Measurements from ENCODE around the gene CTNNA1. TPM values are rescaled to one million over a fixed set of nuclear protein-coding genes. Genes with fewer than 3 reads are reported as not detected.
"Not testable (repeated sequence)": the region's sequence is repeated elsewhere in the genome, so short reads cannot be mapped to it uniquely, and the experiment has no call there.

Gene CTNNA1
- total RNA-seq, 1 experiment from 2014 or later: 268 TPM

DNA sequence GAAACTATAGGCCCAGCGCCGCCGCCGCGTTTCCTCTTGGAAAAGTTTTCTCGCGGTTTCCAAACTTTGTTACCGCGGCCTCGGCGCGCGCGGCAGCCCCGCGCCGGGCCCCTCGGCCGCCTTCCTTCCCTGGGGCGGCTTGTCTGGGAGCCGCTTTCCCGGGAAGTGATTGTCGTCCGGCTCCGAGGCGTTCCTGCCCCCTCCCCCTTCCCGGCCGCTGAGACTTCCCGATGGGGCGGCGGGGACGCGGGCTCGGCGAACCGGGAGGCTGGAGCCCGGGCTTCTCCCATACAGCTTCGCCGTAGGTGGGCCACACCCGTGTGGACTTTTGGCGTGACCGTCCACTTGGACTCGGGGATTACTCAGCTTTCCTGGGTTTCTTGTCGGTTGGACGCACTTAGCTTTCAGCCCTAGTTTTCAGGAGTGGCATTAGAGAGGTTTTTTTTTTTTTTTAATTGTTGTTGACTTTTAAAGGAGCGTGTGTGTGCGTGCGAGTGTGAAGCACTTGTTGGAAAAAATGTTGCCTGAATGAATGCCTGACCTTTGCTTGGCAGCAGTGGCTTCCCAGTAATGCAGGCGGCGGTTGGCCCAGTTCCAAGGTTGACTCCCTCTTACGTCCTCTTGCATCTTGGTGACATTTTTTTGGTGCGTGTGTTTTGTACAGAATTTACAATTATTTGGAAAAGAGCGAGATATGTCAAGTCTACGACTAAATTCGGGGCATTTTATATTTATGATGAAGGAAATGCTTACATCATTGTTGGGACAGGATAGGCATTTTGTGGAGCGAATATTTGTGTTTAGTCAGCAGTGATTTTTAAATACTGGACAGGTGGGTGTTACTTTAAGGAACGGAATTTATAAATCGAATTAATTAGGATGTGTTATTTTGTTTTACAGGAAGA is 821 bp downstream of the CTNNA1 start:
- DNase-seq (ENCODE audit: low read depth): peak; percentile 83
- in situ Hi-C loops (cut with HindIII; ENCODE audit: low pct_unique_long_range_greater_than_20kb, low sequenced_read_pairs): no loop called here

DNA sequence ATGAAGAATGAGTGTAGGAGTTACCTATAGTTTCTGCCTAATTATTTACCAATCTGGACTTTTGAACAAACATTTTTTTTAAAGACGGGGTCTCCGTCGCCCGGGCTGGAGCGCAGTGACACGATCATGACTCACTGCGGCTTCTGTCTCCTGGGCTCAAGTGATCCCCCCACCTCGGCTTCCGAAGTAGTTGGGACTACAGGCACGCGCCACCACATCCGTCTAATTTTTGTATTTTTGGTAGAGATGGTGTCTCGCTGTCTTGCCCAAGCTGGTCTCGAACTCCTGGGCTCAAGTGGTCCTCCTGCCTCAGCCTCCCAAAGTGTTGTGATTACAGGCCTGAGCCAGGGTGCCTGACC is 1.5 kb downstream of the CTNNA1 start:
- DNase-seq (ENCODE audit: low read depth): no peak

DNA sequence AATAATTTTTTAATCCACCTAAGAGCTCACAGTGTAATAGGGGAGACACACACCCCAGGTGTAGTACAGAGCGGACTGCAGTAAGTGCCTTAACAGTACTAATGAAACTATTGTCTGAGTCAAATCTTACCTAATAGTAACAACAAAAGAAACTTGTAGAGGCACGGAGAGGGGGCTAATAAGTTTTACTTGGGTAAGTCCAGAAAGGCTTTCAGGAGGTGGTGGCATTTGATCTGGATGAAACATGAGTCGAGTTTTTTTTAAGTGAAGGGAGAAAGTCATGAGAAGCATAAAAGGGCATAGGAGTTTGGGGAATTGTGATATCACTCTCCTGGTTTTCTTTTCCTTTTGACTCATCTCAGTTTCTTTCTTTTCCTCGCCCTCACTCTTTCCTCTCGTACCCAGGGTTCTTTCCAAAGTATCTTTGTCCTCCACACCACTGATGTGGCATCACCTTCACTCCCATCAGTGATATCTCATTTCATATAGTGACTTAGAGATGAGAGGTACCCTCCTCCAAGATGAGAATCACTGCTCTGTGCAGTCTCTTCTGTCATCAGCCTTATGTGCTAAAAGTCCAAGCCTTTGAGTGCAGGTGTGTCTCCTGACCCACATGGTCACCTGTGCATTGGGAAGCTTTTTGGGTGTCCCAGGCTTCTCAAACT is 2.0 kb downstream of the CTNNA1 start:
- DNase-seq (ENCODE audit: low read depth): no peak

More for the DNA sequence above, 1.5 kb downstream of the CTNNA1 start:
- in situ Hi-C loops (cut with HindIII; ENCODE audit: low pct_unique_long_range_greater_than_20kb, low sequenced_read_pairs): no loop called here

DNA sequence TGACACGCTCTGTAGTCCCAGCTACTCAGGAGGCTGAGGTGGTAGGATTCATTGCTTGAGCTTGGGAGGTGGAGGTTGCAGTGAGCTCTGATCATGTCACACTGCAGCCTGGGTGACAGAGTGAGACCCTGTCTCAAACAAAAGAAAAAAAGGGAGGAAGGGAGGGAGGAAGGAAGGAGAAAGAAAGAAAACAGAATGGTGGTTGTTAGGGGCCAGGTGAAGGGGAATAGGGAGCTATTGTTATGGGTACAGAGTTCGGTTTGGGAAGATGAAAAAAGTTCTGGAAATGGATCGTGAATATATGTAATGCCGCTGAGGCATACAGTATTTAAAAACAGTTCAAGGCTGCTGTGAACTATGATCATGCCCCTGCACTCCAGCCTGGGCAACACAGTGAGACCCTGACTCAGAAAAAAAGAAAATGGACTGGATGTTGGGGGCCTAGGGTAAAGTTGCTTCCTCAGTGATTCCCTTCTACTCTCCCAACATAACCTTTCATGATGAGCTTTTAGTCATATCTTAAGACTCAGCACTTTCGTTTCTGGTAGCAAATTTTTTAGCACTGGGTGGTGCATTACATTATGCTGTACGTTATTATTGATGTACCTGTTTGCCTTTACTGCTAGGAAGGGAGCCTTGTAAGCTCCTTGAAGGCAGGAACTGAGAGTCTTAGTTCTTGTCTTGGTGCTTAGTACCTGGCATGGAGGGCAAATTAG is 4.0 kb downstream of the CTNNA1 start:
- no peak for DNase-seq (ENCODE audit: low read depth)
- in situ Hi-C loops (cut with HindIII; ENCODE audit: low pct_unique_long_range_greater_than_20kb, low sequenced_read_pairs): no loop called here

More for the DNA sequence above, 2.0 kb downstream of the CTNNA1 start:
- in situ Hi-C loops (cut with HindIII; ENCODE audit: low pct_unique_long_range_greater_than_20kb, low sequenced_read_pairs): no loop called here

DNA sequence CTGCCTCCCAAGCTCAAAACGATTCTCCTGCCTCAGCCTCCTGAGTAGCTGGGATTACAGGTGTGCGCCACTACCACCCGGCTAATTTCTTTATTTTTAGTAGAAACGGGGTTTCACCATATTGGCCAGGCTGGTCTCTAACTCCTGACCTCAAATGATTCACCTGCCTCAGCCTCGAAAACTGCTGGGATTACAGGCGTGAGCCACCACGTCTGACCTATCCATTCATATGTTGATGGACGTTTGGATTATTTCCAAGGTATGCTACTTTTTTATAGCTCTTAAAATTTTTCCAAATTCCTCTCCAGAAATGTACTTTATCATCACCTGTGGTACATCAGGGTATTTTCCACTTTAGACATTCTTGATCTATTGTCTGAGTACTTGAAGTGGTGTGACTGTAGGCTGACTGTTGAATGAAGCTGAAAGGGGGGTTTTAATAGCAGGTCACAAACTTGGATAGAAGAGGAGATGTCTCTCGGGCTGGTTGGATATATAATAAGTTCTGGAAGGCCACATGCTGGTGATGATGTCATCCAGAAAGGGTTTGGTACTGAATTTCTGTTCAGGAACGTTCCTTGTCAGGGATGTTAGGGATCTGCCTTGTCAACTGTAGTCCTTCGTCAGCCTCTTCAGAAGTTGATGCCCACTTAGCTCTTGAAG is 7.4 kb downstream of the CTNNA1 start:
- no peak for DNase-seq (ENCODE audit: low read depth)
- in situ Hi-C loops (cut with HindIII; ENCODE audit: low pct_unique_long_range_greater_than_20kb, low sequenced_read_pairs): no loop called here

DNA sequence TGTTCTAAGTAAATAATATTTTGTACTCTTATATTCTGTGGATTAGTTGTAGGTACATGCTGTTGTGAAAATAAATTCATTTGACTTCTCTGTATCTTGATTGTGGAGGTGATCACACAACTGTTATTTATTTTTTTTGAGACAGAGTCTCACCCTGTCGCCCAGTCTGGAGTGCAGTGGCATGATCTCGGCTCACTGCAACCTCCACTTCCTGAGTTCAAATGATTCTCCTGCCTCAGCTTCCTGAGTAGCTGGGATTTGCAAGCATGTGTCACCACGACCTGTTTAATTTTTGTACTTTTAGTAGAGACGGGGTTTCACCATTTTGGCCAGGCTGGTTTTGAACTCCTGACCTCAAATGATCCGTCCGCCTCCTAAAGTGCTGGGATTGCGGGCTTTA is 7.9 kb downstream of the CTNNA1 start:
- DNase-seq (ENCODE audit: low read depth); in situ Hi-C loops (cut with HindIII; ENCODE audit: low pct_unique_long_range_greater_than_20kb, low sequenced_read_pairs): not testable (repeated sequence)

DNA sequence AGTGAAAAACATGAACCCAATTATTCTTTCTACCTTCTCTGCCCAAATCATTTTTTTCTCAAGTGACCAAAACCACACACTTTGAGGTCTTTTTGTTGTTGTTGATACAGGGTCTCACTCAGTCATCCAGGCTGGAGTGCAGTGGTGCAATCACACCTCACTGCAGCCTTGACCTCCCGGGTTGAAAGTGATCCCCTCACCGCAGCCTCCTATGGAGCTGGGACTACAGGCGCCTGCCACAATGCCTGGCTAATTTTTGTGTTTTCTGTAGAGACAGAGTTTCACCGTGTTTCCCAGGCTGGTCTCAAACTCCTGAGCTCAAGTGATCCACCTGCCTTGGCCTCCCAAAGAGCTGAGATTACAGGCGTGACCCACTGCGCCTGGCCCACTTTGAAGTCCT is 8.4 kb downstream of the CTNNA1 start:
- in situ Hi-C loops (cut with HindIII; ENCODE audit: low pct_unique_long_range_greater_than_20kb, low sequenced_read_pairs); DNase-seq (ENCODE audit: low read depth): not testable (repeated sequence)

DNA sequence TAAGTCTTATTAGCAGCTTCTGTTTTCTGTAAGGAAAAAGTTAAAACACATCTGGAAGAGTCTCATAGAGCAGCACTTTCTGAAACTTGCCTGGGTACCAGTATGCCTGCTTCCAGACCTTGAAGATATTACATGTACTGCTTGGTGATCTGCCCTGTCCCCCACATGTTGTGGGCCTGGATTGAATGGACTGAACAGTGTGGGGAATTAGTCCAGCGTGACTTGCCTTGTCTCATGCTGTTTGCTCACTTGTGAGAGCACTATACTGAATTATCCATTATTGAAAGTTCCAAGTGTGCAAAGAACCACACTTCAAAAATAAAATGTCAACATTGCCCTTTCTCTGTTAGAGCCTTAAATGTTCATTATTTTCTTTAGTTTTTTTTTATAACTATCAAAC is 8.9 kb downstream of the CTNNA1 start:
- in situ Hi-C loops (cut with HindIII; ENCODE audit: low pct_unique_long_range_greater_than_20kb, low sequenced_read_pairs): no loop called here
- DNase-seq (ENCODE audit: low read depth): no peak

DNA sequence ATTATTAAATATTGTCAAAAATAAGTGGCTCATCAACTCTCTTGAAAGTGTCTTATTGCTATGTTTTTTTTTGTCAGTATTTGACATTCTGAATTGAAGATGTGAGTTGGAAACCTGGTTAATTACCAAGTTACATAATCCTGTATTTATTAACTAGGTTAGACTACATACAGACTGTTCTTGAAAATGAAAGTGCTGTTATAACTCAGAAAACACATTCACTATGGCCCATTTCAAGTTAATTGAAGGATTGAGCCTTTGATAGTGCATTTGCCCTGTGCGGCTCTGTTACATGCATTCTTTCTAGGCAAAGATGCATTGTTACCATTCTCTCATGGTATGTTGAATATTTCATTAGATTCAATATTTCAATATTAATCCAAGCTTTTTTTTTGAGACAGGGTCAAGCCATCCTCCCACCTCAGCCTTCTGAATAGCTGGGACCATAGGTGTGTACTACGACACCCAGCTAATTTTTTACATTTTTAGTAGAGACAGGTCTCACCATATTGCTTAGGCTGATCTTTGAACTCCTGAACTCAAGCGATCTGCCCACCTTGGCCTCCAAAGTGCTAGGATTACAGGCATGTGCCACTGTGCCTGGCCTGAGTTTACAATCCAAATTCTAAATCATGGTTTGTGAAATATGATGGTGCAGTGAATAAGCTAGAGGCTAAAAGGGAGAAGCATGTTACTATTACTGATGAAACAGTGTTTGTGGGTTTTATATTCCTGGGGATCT is 10.0 kb downstream of the CTNNA1 start:
- in situ Hi-C loops (cut with HindIII; ENCODE audit: low pct_unique_long_range_greater_than_20kb, low sequenced_read_pairs): no loop called here
- DNase-seq (ENCODE audit: low read depth): no peak

DNA sequence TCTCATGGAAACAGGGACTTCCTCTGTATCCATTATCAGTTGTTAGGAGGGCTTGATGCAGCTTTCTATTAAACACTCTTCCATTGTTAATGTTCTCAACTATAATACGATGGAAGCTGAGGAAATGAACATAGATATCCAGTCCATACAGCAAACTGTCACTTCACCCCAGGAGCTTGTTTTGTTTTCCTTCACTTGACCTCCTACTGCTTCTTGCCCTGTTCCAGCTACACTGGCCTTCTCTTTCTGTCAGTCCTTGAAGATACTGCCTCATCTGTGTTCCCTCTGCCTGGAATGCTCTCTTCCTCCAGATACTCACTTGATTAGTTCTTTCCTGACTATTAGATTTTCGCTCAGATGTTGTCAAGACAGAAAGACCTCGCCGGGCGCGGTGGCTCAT is 17.1 kb downstream of the CTNNA1 start:
- in situ Hi-C loops (cut with HindIII; ENCODE audit: low pct_unique_long_range_greater_than_20kb, low sequenced_read_pairs): no loop called here
- no peak for DNase-seq (ENCODE audit: low read depth)

DNA sequence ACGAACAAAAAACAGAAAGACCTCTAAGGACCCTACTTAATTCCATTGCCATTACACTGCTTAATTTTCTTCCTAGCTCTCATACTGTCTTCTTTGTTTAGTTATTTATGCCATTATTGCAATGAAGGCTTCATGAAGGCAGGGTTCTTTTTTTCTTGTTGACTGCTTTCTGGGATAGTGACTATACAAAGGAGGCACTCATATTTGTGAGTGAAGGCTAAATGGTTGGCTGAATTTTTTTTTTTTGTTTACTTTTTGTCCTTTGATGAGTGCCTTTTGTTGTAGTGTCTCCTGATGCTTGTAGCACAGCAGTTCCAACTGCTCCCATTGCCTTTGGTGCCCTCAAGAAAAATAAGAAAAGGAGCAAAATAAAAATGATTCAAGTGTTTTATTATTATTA is 17.8 kb downstream of the CTNNA1 start:
- in situ Hi-C loops (cut with HindIII; ENCODE audit: low pct_unique_long_range_greater_than_20kb, low sequenced_read_pairs): no loop called here
- no peak for DNase-seq (ENCODE audit: low read depth)

DNA sequence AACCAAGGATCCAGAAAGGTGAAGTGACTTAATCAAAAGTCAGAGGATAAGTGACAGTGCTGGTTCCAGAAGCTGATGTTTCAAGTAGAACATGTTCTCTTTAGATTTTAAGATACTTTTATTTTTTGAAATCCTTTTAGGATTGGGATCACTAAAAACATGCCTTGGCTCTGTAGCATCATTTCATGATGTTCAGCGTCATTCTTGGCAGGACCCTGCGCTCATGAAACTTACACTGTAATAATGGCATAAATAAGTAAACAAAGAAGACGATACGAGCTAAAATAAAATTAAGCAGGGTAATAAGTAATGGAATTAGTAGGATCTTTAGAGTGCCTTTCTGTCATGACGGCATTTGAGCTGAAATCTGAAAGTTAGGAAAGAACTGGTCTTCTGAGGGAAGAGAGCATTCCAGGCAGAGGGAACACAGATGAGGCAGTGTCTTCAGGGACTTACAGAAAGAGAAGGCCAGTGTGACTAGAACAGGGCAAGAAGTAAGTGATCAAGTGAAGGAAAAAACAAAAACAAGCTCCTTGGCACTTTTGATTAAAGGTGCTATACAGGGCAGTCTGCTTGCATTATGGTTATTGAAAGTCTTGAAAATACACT is 19.9 kb downstream of the CTNNA1 start:
- in situ Hi-C loops (cut with HindIII; ENCODE audit: low pct_unique_long_range_greater_than_20kb, low sequenced_read_pairs): no loop called here

DNA sequence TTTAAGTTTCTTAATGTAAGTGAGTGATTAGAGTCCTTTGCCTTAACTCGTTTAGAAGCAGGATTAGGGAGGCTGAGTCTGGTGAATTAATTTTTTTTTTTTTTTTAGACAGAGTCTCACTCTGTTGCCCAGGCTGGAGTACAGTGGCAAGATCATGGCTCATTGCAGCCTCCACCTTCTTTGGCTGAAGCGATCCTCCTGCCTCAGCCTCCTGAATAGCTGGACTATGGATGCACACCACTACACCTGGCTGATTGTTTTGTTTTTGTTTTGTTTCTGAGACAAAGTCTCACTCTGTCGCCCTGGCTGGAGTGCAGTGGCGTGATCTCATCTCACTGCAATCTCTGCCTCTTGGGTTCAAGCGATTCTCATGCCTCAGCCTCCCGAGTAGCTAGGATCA is 20.4 kb downstream of the CTNNA1 start:
- in situ Hi-C loops (cut with HindIII; ENCODE audit: low pct_unique_long_range_greater_than_20kb, low sequenced_read_pairs): not testable (repeated sequence)

More for the DNA sequence above, 19.9 kb downstream of the CTNNA1 start:
- no peak for DNase-seq (ENCODE audit: low read depth)

DNA sequence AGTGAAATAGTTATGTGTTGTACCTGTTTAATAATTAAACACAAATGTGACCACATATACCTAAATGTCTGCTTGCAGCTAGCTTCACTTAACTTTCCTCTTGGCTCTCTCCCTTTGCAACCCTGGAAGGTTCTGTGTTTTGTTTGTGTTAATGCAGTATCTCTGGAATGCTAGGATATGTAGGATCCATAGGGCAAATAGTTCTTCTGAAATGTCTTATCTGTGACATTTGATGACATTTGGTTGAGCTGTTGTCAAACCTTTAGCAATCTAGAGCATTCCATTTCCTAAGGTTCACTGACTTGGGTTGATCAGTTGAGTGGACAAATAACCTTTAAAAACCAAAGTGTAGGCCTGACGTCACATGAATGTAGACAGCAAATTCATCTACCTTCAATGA is 21.8 kb downstream of the CTNNA1 start:
- peak; percentile 53 for DNase-seq (ENCODE audit: low read depth)
- in situ Hi-C loops (cut with HindIII; ENCODE audit: low pct_unique_long_range_greater_than_20kb, low sequenced_read_pairs): no loop called here

More for the DNA sequence above, 20.4 kb downstream of the CTNNA1 start:
- not testable (repeated sequence) for DNase-seq (ENCODE audit: low read depth)

DNA sequence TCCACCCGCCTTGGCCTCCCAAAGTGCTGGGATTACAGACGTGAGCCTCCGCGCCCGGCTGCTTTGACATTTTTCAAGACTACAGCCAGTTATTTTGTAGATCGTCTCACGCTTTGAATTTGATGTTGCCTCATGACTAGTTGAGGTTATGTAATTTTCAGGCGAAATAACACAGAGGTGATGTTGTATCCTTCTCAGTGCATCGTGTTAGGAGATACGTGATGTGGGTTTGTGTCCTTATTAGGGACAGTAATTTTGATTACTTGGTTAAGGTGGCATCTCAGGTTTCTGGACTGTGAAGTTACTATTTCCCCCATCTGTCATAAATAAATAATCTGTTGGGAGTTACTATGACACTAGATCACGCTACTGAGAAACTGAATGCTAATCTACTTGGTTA is 25.0 kb downstream of the CTNNA1 start:
- DNase-seq (ENCODE audit: low read depth): no peak
- in situ Hi-C loops (cut with HindIII; ENCODE audit: low pct_unique_long_range_greater_than_20kb, low sequenced_read_pairs): no loop called here

DNA sequence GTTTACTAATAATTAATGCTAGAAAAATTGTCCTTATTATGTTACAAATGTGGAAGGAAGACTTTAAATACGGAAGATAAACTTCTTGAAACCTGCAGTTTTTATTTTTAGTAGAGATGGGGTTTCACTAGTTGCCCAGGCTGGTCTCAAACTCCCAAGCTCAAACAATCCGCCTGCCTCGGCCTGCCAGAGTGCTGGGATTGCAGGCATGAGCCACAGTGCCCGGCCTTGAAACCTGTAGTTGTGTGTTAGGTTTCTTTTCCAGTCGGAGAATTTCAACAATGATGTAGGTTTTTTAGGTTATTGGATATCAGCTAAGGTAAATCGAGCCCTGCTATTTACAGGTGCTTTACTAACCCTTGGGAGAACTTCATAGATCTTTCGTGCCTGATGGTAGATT is 30.8 kb downstream of the CTNNA1 start:
- in situ Hi-C loops (cut with HindIII; ENCODE audit: low pct_unique_long_range_greater_than_20kb, low sequenced_read_pairs): no loop called here

DNA sequence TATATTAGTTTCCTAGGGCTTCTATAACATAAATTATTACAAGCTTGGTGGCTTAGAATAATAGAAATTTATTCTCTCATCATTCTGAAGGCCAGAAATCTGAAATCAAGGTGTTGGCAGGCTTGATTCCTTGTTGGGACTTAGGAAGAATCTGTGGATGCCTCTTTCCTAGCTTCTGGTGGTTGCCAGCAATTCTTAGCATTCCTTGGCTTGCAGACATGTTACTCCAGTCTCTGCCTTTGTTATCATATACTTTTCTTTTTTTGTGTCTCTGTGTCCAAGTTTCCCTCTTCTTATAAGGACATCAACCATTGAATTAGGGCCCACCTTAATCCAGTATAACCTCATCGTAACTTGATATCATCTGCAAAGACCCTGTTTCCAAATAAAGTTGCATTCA is 31.4 kb downstream of the CTNNA1 start:
- DNase-seq (ENCODE audit: low read depth): no peak
- in situ Hi-C loops (cut with HindIII; ENCODE audit: low pct_unique_long_range_greater_than_20kb, low sequenced_read_pairs): no loop called here

More for the DNA sequence above, 30.8 kb downstream of the CTNNA1 start:
- no peak for DNase-seq (ENCODE audit: low read depth)

All from Caki2 (cell line).